C4-2B (cell line): ENCODE results near the gene CHRNB2.

ENCODE experiments used
- CTCF ChIP-seq: fragments of 450-650 bp; conservative IDR thresholded peaks from 2 replicates; pipeline ENCODE4 v1.5.1; 2017; ENCODE audit warnings: mild to moderate bottlenecking
- ZFX ChIP-seq: fragments of 450-650 bp; IDR thresholded peaks from 2 replicates; pipeline ENCODE4 v1.6.1; 2017

GRCh38 chr1:154553056-154554030, 14.2 kb upstream of the CHRNB2 start:
- TF ChIP-seq CTCF: no peak
- no peak for TF ChIP-seq ZFX
